ENCODE data around the gene ZDHHC4. TPM values are rescaled to one million over a fixed set of nuclear protein-coding genes. Genes with fewer than 3 reads are reported as not detected.

The ZDHHC4 gene
- 52.8 and 96.1 TPM in 2 replicates for total RNA-seq

GRCh38 chr7:6577369-6578113 is at the start of gene ZDHHC4:
ZDHHC4 (plus strand) TSS chr7:6577454; CDS start chr7:6580562, 3,108 bp downstream.

DNA sequence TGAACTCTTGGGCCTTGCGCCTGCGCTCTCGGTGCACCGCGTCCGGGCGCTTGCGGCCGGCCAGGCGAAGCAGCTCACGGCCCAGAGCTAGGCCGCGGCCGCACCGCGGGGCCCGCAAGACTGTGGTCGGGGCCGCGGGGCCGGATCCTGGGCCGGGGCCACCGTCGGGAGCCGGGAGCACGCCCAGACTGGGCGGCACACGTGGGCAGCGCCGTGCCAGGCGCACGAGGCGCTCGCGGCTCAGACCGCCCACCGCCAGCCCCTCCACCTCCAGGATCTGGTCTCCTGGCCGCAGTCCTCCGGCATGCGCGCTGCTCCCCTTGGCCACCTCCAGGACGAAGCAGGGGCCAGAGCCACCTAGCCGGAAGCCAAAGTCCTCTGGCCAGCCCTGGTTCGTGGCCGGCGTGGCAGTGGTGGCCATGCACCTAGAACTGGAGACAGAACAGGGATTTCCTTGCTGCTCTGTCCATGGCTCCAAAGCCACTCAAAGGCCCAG is 26.2 kb upstream of the ZDHHC4 start, which contains the start of gene GRID2IP:
GRID2IP (minus strand) TSS at position 446 of the 496 bp plus-strand sequence; CDS start at position 421, 25 bp downstream.

DNA sequence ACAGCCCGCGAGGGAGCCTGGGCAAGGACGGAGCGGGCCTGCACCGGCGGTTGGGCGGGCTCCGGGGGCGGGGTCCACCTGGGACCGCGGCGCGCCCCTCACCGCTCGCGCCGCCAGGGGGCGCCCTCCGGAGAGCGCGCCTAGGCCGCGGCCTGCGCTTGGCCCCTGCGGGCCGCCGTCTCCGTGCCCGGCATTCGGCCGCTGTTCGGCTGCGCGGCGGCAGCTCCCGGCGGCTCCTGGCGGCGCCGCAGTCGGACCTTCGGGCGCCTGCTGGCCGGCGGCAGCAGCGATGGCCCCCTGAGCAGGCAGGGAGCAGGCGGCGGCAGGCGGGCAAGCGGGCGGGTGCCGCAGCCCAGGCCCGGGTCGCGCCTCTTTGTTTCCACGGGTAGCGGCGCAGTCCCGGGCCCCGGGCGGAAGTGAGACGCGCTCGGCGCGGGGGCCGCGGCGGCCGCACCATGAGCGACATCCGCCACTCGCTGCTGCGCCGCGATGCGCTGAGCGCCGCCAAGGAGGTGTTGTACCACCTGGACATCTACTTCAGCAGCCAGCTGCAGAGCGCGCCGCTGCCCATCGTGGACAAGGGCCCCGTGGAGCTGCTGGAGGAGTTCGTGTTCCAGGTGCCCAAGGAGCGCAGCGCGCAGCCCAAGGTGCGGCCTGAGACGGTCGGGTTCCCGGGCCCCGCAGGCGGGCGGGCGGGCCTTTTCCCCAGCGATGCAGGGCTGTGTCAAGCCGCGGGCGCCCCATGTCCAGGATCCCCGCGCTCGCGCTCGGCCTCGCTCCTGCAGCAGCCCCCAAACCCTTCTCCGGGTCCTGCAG is 12.8 kb downstream of the ZDHHC4 start, which contains the start of gene INTS15:
INTS15 (plus strand) TSS at position 193 of the 816 bp plus-strand sequence; CDS start at position 456, 263 bp downstream.

GRCh38 chr7:6614953-6615722 is 37.9 kb downstream of the ZDHHC4 start, which contains the start of gene ZNF853:
ZNF853 (plus strand) TSS chr7:6615610; CDS start chr7:6616175, 565 bp downstream.

DNA sequence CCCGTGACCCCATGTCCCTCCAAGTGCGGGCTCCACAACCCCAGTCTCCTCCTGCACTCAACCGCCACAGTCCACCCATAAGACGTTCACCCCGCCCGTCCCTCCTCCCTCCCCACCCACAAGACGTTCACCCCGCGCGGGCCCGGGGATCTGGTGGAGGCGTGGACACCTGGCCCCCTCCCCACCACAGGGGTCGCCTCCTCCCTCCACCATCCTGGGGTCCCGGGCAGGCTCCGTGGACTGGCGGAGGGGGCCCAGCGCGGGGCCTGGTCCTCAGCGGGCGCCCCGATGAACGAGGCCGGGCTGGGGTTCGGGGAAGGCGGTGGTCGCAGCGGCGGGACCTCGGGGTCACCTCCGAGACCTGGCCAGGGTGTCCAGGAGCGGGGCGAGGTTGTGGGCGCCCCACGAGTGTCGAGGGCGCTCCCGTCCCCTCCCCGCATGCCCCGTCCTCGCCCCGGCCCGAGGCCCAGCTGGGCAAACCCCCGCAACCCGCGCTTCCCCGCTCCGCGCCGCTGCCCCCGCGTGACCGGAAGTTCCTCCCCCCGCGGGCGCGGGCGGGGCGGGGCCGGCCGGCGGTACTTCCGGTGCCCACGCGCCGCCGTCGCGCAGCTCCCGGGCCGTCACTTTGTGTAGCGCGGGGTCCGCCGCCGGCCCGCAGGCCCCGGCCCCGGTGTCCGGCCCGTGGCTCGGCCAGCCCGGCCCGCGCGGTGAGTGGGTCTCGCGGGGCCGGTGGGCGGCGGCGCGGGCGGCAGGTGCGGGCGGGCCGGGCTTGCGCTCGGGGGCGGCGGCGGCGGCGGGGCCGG is 59.7 kb downstream of the ZDHHC4 start, which contains the start of gene ZNF316:
ZNF316 (plus strand) TSS at position 578 of the 803 bp plus-strand sequence. CDS start 5,092 bp downstream, outside the sequence.

Other genes starting within 250 kb of the ZDHHC4 start
- gene FAM220A, start 228.5 kb upstream of the ZDHHC4 start, total RNA-seq = 37.1 and 44.8 TPM in 2 replicates
- gene RAC1, start 202.9 kb upstream of the ZDHHC4 start, total RNA-seq = 96.6 and 97.4 TPM in 2 replicates
- gene DAGLB, start 129.5 kb upstream of the ZDHHC4 start, total RNA-seq = 18.6 and 22.0 TPM in 2 replicates
- 70.1 and 94.5 TPM in 2 replicates for gene KDELR2, start 93.3 kb upstream of the ZDHHC4 start, total RNA-seq
- gene GRID2IP, start 26.0 kb upstream of the ZDHHC4 start, total RNA-seq = 0.24 TPM in 1 of 2 replicates, not detected in the other
- 7.5 and 8.3 TPM in 2 replicates for gene INTS15, start 12.6 kb downstream of the ZDHHC4 start, total RNA-seq
- gene ZNF853, start 38.2 kb downstream of the ZDHHC4 start, total RNA-seq = 0.85 and 2.2 TPM in 2 replicates
- 15.6 and 19.0 TPM in 2 replicates for gene ZNF316, start 59.9 kb downstream of the ZDHHC4 start, total RNA-seq
- gene ZNF12, start 129.5 kb downstream of the ZDHHC4 start, total RNA-seq = 13.9 and 19.5 TPM in 2 replicates
- gene RSPH10B2, start 176.6 kb downstream of the ZDHHC4 start, total RNA-seq = 0.21 TPM in 1 of 2 replicates, not detected in the other
- 31.1 and 61.0 TPM in 2 replicates for gene CCZ1B, start 248.8 kb downstream of the ZDHHC4 start, total RNA-seq